ENCODE results near the gene PAK1. TPM values are rescaled to one million over a fixed set of nuclear protein-coding genes. Genes with fewer than 3 reads are reported as not detected.

The PAK1 gene
- total and polyA plus RNA-seq, 2 donors (not counting 3 experiments of a cell fraction or from before 2014, with no cell fraction given) = 5.6 to 12.9 TPM

- Histone ChIP-seq H3K9ac (replicated peaks; ENCODE audit: extremely low read depth, insufficient read depth, low read length) (no peak overlapping the region), H2AFZ (ENCODE audit: low read depth, low read length) (no peak overlapping the region), H3K36me3 (ENCODE audit: control insufficient read depth in 2 of 2, extremely low read depth in 1 of 2, insufficient read depth in 2 of 2, low read length in 2 of 2) (no peaks in the 10 kb centered on the region), H3K9me3 (replicated peaks; ENCODE audit: control insufficient read depth, insufficient read depth, low read length) (no peaks in the 10 kb centered on the region), H3K9me1 (replicated peaks; ENCODE audit: control insufficient read depth, extremely low read depth, insufficient read depth, low read length) (no peaks in the 10 kb centered on the region), H3K4me1 (ENCODE audit: control insufficient read depth, extremely low read depth, insufficient read depth, low read length) (no peaks in the 10 kb centered on the region), H3K27ac (ENCODE audit: insufficient read depth, low read depth, low read length) (no peak overlapping the region), H3K4me2 (ENCODE audit: insufficient read depth, low read length) (no peak overlapping the region), H3K4me3 (replicated peaks in 1 of 3; ENCODE audit: insufficient read depth in 1 of 3, low read depth in 1 of 3, low read length in 3 of 3) (no peak overlapping the region), H4K20me1 (replicated peaks; ENCODE audit: control insufficient read depth, extremely low read depth, insufficient read depth, low read length) (no peaks in the 10 kb centered on the region), H3K79me2 (ENCODE audit: control insufficient read depth, insufficient read depth, low read length) (no peaks in the 10 kb centered on the region), H3K27me3 (ENCODE audit: control insufficient read depth in 2 of 2, insufficient read depth in 2 of 2, low read length in 2 of 2) (no peaks in the 10 kb centered on the region)
- TF ChIP-seq CTCF (IDR thresholded peaks at IDR 0.05; ENCODE audit: extremely low read depth in 1 of 2, insufficient read depth in 1 of 2, low read depth in 1 of 2, low read length in 2 of 2) (no peak), MAX (IDR thresholded peaks at IDR 0.05; ENCODE audit: insufficient read depth, insufficient read length) (no peak), MYC (IDR thresholded peaks at IDR 0.05; ENCODE audit: low read depth, low read length) (no peak), FOS (IDR thresholded peaks at IDR 0.05; ENCODE audit: borderline replicate concordance, insufficient read depth, low read length) (no peak), JUN (IDR thresholded peaks at IDR 0.05; ENCODE audit: borderline replicate concordance, insufficient read depth, insufficient read length, low read depth) (no peak), EZH2 (IDR thresholded peaks at IDR 0.05; ENCODE audit: borderline replicate concordance, low read depth, low read length, severe bottlenecking) (no peak), GATA2 (IDR thresholded peaks at IDR 0.05; ENCODE audit: insufficient read depth, insufficient read length, low read depth, low read length) (no peak)
- BruUV-seq (replicated peaks) = no TSS peak
- no peak for FAIRE-seq
- intact Hi-C loops (cut with micrococcal nuclease) = no loop called here
- POLR2A ChIA-PET = no interaction called here
- CTCF ChIA-PET = interaction anchor here (1.1 kb wide), 1 partner anchor 31 kb away, joined by 3 read pairs; no protein-coding TSS in a partner anchor
- dilution Hi-C loops (cut with MboI; ENCODE audit: extremely low pct_ligation_motif_present, low sequenced_read_pairs) = no loop called here
- DNase-seq (ENCODE audit: low read depth, low spot score) = no peak
Observed at GRCh38 chr11:77347948-77348347, 125.9 kb downstream of the PAK1 start.

All from endothelial cell of umbilical vein (primary cell).